DMS153 treated with DMSO at 0.1 percent for 48 hours (cell line): ENCODE results near the gene OSGEPL1.
"Not testable (repeated sequence)": the region's sequence is repeated elsewhere in the genome, so short reads cannot be mapped to it uniquely, and the experiment has no call there.

Experiments
- DNase-seq: peaks from one replicate; lab custom pipeline; 2025; ENCODE audit not compliant: unreplicated experiment; lab: John Stamatoyannopoulos, UW

The OSGEPL1 gene, protein sequence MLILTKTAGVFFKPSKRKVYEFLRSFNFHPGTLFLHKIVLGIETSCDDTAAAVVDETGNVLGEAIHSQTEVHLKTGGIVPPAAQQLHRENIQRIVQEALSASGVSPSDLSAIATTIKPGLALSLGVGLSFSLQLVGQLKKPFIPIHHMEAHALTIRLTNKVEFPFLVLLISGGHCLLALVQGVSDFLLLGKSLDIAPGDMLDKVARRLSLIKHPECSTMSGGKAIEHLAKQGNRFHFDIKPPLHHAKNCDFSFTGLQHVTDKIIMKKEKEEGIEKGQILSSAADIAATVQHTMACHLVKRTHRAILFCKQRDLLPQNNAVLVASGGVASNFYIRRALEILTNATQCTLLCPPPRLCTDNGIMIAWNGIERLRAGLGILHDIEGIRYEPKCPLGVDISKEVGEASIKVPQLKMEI

DNA sequence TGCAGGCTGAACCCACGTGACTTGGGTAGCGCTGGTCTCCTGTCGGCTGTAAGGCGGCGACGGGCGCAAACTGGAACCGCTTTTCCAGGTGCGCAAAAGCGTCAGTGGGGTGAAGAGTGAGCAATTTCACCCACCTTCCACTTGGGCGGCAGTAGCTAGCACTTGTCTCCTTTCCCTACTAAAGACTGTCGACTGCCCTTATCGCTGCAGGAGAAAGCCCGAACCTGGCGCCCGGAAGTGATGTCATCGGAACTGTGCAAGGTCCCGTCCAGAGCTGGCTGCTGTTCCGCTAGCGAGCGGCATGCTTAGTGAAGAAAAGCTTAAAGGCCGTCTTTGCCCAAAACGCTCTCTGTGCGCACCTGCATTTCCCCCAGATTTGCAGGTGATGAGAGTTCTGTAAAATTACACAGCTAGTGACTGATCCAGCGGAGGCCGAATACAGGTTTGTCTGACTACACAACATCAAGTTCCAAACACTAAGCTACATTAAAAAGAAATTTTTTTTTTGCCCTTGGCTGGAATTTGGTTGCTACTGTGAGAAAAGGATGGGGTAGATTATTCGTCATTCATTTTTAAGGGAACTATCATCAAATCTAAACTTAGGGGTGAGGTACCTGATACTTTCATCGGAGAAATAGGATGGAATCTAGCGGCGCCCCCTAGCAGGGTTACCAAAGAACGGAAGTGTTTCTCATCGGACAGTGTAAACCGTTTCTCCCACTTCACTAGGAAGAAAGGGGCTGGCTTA, at the start of gene OSGEPL1:
Gene OSGEPL1 (minus strand): TSS at position 242 of the 748 bp plus-strand sequence. CDS start 1,152 bp downstream, outside the sequence.
- DNase-seq: peak; percentile 93

GRCh38 chr2:189803431-189803830, 40.8 kb upstream of the OSGEPL1 start:
- no peak for DNase-seq

DNA sequence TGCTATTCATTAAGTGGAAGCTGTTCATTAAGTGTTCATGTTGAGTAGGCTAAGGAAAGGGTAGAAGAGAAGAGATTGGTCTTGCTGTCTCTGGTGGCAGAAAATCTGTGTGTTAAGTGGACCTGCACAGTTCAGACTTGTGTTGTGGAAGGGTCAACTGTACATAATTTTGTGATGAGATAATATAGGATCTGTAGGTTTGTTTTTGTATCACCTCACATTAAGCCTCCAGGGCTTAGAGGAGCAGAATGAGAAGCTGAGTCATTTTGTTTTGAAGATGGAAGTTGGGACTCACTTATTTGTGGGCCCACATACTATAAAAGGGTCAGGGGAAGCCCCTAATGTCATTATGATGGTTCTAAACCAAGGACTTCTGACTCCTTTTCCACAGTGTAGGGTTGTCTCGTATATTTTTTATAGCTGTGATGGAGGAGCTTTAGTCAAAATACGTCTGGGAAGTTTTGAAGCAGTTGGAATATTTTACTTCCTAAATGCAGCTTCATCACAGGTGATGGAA, 39.9 kb upstream of the OSGEPL1 start:
- DNase-seq: no peak

DNA sequence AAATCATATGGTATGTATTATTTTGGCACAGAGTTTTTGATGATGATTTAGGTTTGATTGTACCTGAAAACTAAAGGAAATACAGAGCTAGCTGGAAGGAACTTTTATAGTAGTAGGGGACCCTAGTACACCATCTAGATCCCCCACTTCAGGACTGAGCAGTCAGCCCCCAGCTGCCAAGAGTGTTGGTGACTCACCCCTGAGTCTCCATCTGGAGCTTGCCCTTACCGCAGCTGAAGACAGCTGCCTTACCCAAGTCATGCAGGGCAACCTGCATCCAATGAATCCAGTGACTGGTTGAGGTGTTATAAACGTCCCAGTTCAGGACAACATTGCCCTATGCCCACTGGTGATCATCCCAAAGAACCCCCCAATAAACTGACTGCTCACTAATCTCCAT, 36.9 kb upstream of the OSGEPL1 start:
- DNase-seq: no peak

DNA sequence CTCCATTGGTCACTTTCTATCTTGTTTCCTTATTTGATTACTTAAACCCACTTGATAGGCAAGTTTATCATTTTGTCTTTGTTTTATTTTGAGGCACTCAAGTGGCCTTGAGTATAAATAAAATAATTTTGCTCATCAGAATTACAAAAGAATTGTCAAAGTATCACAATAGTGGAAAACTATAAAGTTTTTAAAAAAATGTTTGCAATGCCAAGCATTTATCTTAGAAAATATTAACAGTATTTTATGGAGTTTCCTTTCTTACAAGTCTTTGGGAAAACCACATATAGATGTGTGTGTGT, 36.4 kb upstream of the OSGEPL1 start:
- no peak for DNase-seq

- peak; percentile 35 for DNase-seq
Measured at GRCh38 chr2:189798312-189799029, 35.9 kb upstream of the OSGEPL1 start.

- DNase-seq: no peak
Measured at GRCh38 chr2:189797902-189798301, 35.3 kb upstream of the OSGEPL1 start.

- no peak for DNase-seq
Measured at GRCh38 chr2:189794310-189794709, 31.7 kb upstream of the OSGEPL1 start.

DNA sequence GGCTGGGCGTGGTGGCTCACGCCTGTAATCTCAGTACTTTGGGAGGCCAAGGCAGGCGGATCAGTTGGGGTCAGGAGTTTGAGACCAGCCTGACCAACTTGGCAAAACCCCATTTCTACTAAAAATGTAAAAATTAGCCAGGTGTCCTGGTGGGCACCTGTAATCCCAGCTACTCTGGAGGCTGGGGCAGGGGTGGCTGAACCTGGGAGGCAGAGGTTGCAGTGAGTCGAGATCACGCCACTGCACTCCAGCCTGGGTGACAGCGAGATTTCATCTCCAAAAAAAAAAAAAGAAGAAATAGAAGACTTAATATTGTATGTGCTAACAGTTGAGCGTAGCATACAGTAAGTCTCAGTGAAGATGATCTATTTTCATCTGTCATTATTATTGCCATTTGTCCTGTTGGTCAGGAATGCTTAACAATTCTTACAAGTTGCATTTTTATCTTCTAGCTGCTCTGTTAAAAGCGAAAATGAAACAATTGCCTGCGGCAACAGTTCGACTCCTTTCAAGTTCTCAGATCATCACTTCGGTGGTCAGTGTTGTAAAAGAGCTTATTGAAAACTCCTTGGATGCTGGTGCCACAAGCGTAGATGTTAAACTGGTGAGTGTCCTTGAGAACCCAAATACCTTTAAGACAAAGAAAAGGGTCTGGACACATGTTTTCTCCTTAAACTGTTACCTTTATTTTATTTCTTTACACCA, 28.9 kb upstream of the OSGEPL1 start:
- DNase-seq: no peak

DNA sequence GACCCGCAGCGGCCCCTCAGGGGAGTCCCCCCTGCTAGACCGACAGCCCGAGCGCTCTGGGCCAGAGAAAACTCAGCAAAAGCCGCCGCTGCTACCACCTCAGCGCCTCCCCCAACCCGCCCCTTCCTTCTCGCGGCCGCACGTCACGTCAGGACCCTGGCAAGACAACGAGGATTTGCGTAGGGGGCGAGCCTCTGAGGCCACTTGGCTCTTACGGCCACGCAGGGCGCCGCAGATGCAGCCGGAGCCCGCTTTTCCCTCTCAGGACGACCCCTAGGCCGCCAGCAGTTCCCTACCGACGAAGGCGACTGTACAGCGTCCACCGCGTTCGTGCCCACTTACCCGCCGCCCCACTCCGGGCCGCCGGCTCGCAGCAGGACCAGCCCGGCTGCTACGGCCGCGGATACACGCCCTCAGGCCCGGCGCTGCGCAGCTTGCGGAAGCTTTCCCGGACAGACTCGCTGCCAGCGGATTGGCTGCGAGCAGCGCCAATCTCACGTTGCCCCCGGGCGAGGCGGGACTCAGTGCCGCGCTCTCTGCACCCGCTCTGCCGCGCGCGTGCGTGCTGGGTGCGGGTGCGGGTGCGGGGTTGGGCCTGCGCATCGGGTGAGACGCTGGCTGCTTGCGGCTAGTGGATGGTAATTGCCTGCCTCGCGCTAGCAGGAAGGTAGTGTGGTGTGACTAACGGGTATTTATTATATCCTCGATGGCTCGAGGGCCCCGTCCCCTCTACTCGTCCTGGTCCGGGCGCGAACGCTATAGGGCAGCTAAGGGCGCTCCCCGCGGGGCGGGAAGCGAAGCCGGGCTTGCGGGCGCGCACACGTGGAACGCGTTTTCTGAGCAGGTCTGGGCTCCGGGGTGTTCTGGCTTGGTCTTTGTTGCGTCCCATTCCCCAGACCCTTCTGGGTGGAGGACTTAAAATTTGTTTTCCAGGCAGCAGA, 21.6 kb upstream of the OSGEPL1 start, which contains the start of the genes ORMDL1 and PMS1:
Gene ORMDL1 (minus strand): TSS at position 413 of the 941 bp plus-strand sequence. CDS start 1,744 bp downstream, outside the sequence.
Gene PMS1 (plus strand): TSS at position 524 of the 941 bp plus-strand sequence. CDS start 7,360 bp downstream, outside the sequence.
- DNase-seq: peak; percentile 87

DNA sequence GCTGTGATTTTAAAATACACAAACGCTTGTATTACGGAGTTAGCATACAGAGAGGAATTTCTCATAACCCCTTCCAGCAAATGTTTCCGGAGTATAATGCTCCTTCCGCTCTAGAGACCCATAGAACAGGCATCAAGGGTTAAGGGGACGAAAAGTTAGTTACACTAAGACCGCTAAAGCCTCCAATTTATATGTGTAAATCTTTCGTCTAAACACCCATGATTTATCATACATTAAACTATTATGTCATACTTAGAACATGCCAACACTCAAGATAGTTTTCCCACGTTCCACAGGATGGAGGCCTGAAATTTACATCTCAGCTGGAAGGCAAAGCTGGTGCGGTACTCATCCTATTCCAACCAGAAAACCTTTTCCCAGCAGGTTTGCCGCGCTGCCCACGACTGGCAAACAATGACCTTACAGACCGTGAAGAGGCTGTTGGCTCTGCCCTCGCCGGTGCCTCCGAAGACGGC, 20.9 kb upstream of the OSGEPL1 start:
- no peak for DNase-seq

DNA sequence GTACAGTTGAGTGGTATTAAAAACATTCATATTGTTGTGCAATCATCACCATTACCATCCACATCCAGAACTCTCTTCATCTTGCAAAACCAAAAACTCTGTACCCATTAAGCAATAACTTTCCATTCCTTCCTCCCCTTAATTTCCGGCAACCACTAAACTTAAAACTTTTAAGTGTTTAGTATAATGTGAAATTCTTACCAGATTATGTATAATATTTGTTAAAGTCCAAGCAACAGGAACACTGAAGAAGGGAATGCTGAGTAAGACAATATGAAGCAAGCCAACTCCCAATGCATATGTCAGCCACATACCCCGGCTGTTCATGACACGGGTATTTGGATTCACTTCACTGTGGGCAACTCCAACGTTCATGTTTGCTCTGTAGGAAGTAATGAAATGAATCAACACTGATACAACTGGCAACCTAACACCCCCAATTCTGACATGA, 19.7 kb upstream of the OSGEPL1 start:
- DNase-seq: no peak

- DNase-seq: no peak
Measured at GRCh38 chr2:189772212-189772611, 9.6 kb upstream of the OSGEPL1 start.

DNA sequence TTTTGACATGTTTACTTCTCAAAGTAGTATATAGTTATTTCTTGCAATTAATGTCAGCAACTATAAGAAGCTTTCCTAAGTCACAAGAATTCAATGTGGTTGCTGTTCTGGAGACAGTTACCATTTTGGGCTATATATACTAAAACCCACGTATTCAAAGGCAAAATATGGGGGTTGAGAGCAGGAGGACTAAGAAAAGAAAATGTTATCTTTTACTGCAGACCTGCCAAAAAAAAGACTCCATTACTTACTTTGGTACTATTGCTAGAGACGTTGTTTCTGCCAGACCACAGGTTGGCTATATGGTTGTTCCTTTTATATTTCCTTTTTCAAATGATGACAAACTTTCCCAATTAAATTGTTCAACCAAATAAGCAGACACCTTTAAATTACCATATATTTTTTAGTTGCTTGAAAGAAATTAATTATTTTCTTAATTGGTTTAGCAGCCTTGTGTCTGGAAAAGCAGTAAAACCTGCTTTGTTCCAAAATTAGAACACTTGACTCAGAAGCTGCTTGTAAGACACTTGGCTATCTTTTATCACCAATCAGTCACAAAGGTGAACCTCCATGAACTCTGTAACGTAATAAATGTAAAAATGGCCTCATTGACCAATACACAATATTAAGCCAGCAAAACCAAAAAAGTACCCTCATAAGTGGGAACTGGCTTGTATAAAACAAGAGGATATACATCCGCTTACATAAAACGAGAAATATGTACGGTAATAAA, 8.2 kb upstream of the OSGEPL1 start:
- no peak for DNase-seq

- DNase-seq: no peak
Measured at GRCh38 chr2:189763908-189764661, 1.5 kb upstream of the OSGEPL1 start.

DNA sequence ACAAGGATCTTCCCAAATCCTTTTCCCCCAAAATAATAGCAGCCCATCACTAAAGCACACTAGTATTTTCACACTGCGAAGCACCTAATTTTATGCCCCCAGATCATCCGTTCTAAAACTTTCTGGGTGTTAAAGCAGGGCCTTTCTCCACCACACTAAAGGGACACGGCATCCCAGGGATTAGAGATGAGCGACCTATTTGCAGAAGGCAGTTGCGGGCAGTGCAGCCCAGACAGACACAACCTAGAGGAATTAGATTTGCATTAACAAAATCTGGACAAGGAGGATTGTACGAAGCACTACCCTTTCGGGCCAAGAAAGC, 402 bp downstream of the OSGEPL1 start:
- no peak for DNase-seq

- DNase-seq: not testable (repeated sequence)
Measured at GRCh38 chr2:189760154-189760553, 2.4 kb downstream of the OSGEPL1 start.

- no peak for DNase-seq
Measured at GRCh38 chr2:189756311-189756952, 6.2 kb downstream of the OSGEPL1 start.
